ENCODE results near the gene RNF13.

DNA sequence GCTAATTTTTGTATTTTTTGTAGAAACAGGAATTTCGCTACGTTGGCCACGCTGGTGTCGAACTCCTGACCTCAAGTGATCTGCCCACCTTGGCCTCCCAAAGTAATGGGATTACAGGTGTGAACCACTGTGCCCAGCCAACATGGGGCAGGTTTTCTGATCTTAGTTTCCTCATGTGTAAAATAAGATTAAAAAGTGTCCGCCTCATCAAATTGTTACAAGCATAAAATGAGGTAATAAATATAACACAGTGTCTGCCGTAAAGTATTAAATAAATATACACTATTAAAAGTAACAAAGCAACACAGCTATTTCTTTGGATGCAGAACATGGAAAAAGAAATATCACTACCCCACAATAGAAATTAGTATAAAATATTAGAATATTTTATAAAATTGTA is 44.3 kb upstream of the RNF13 start:
- no peak for TF ChIP-seq POLR2AphosphoS5 (IDR thresholded peaks at IDR 0.05; ENCODE audit: low read depth, low read length)
- TF ChIP-seq, protein P1, sequence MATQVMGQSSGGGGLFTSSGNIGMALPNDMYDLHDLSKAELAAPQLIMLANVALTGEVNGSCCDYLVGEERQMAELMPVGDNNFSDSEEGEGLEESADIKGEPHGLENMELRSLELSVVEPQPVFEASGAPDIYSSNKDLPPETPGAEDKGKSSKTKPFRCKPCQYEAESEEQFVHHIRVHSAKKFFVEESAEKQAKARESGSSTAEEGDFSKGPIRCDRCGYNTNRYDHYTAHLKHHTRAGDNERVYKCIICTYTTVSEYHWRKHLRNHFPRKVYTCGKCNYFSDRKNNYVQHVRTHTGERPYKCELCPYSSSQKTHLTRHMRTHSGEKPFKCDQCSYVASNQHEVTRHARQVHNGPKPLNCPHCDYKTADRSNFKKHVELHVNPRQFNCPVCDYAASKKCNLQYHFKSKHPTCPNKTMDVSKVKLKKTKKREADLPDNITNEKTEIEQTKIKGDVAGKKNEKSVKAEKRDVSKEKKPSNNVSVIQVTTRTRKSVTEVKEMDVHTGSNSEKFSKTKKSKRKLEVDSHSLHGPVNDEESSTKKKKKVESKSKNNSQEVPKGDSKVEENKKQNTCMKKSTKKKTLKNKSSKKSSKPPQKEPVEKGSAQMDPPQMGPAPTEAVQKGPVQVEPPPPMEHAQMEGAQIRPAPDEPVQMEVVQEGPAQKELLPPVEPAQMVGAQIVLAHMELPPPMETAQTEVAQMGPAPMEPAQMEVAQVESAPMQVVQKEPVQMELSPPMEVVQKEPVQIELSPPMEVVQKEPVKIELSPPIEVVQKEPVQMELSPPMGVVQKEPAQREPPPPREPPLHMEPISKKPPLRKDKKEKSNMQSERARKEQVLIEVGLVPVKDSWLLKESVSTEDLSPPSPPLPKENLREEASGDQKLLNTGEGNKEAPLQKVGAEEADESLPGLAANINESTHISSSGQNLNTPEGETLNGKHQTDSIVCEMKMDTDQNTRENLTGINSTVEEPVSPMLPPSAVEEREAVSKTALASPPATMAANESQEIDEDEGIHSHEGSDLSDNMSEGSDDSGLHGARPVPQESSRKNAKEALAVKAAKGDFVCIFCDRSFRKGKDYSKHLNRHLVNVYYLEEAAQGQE (IDR thresholded peaks at IDR 0.05; ENCODE audit: insufficient read depth in 1 of 2, low read depth in 2 of 2, low read length in 2 of 2) = no peak
